Hepatocyte (in vitro differentiated cells): ENCODE measurements around the gene ANKRD44.

Experiments used
- CTCF ChIP-seq: fragments of 200-600 bp; sonication (generic); IDR thresholded peaks from 2 replicates; pipeline ENCODE4 v1.5.1; 2016; ENCODE audit warnings: antibody characterized with exemption, mild to moderate bottlenecking; ENCODE audit not compliant: poor library complexity
- EZH2 ChIP-seq: fragments of 200-600 bp; sonication (generic); IDR thresholded peaks from 2 replicates; pipeline ENCODE4 v1.6.1; 2016; ENCODE audit warnings: antibody characterized with exemption, mild to moderate bottlenecking, borderline replicate concordance

GRCh38 chr2:197059477-197059876, 251.1 kb downstream of the ANKRD44 start:
- no peak for TF ChIP-seq CTCF
- TF ChIP-seq EZH2: no peak
